Measurements from ENCODE around the gene UBE2QL1. TPM values are rescaled to one million over a fixed set of nuclear protein-coding genes. Genes with fewer than 3 reads are reported as not detected.

UBE2QL1 gene
- total and polyA plus RNA-seq, 8 donors, result 0.58 to 6.1 (median 0.95) TPM; not detected in 1

- H3K4me1 ChIP-seq, result peaks cover 0 to 6% (median 0%) of the 10 kb centered on the region in 4 donors
- TF ChIP-seq CTCF (IDR thresholded peaks at IDR 0.05) (no peak), EP300 (IDR thresholded peaks at IDR 0.05) (no peak), POLR2AphosphoS5 (IDR thresholded peaks at IDR 0.05) (no peak), POLR2A (IDR thresholded peaks at IDR 0.05) (no peak)
- no peak overlapping the region for H3K4me3 ChIP-seq
- no peaks in the 10 kb centered on the region for H3K36me3 ChIP-seq
- WGBS, 5 donors, result 66 to 84% (median 70%) methylated on average over 5 of the region's 5 CpGs
- H3K9me3 ChIP-seq, result no peaks in the 10 kb centered on the region
- DNase-seq, result no peak
- H3K27me3 ChIP-seq, result peaks cover 0 to 42% (median 7%) of the 10 kb centered on the region in 3 donors
- H3K27ac ChIP-seq, result no peak overlapping the region
- intact Hi-C loops (cut with DNase I; ENCODE audit: low total_unique reads), result no loop called here
These were observed 8.9 kb downstream of the UBE2QL1 start for GRCh38 chr5:6457592-6457991.

- Histone ChIP-seq H3K27me3 (peaks cover 0 to 31% (median 0%) of the 10 kb centered on the region in 3 donors), H3K36me3 (no peaks in the 10 kb centered on the region), H3K4me1 (no peaks in the 10 kb centered on the region), H3K4me3 (no peak overlapping the region), H3K27ac (no peak overlapping the region), H3K9me3 (no peaks in the 10 kb centered on the region)
- DNase-seq, result no peak
- intact Hi-C loops (cut with DNase I; ENCODE audit: low total_unique reads), result no loop called here
- WGBS, 5 donors, result 67 to 85% (median 78%) methylated on average over 4 of the region's 4 CpGs
- TF ChIP-seq CTCF (IDR thresholded peaks at IDR 0.05) (no peak), POLR2A (IDR thresholded peaks at IDR 0.05) (no peak), POLR2AphosphoS5 (IDR thresholded peaks at IDR 0.05) (no peak), EP300 (IDR thresholded peaks at IDR 0.05) (no peak)
These were observed 10.2 kb downstream of the UBE2QL1 start for GRCh38 chr5:6458833-6459232.

GRCh38 chr5:6459896-6460295, 11.2 kb downstream of the UBE2QL1 start:
- H3K27ac ChIP-seq, result no peak overlapping the region
- H3K36me3 ChIP-seq, result no peaks in the 10 kb centered on the region
- 60 to 64% (median 62%) methylated on average over 5 of the region's 5 CpGs for WGBS, 5 donors
- no peaks in the 10 kb centered on the region for H3K9me3 ChIP-seq
- no peaks in the 10 kb centered on the region for H3K4me1 ChIP-seq
- intact Hi-C loops (cut with DNase I; ENCODE audit: low total_unique reads), result no loop called here
- no peak for DNase-seq
- no peak overlapping the region for H3K4me3 ChIP-seq
- peaks cover 0 to 20% (median 0%) of the 10 kb centered on the region in 3 donors for H3K27me3 ChIP-seq
- TF ChIP-seq POLR2A (IDR thresholded peaks at IDR 0.05) (no peak), EP300 (IDR thresholded peaks at IDR 0.05) (no peak), POLR2AphosphoS5 (IDR thresholded peaks at IDR 0.05) (no peak), CTCF (IDR thresholded peaks at IDR 0.05) (no peak)

GRCh38 chr5:6461006-6461405, 12.3 kb downstream of the UBE2QL1 start:
- Histone ChIP-seq H3K27ac (no peak overlapping the region), H3K4me3 (no peak overlapping the region), H3K27me3 (peaks cover 0 to 14% (median 0%) of the 10 kb centered on the region in 3 donors), H3K9me3 (no peaks in the 10 kb centered on the region), H3K36me3 (no peaks in the 10 kb centered on the region), H3K4me1 (no peaks in the 10 kb centered on the region)
- TF ChIP-seq CTCF (IDR thresholded peaks at IDR 0.05) (no peak), EP300 (IDR thresholded peaks at IDR 0.05) (no peak), POLR2A (IDR thresholded peaks at IDR 0.05) (no peak), POLR2AphosphoS5 (IDR thresholded peaks at IDR 0.05) (no peak)
- no peak for DNase-seq
- intact Hi-C loops (cut with DNase I; ENCODE audit: low total_unique reads), result no loop called here
- WGBS, 5 donors, result 64 to 84% (median 76%) methylated on average over 2 of the region's 2 CpGs
